HG03066 (cell line): ENCODE results near the gene FIGNL2.
"Not testable (repeated sequence)": the region's sequence is repeated elsewhere in the genome, so short reads cannot be mapped to it uniquely, and the experiment has no call there.

Experiments
- ATAC-seq: cut with Tn5 transposase; IDR thresholded peaks from one replicate; pipeline ENCODE4 v1.9.1; 2021; ENCODE audit warnings: low read depth; ENCODE audit not compliant: unreplicated experiment

The FIGNL2 gene

GRCh38 chr12:51848326-51848727, at the start of gene FIGNL2:
Gene FIGNL2, minus strand, starts transcription at chr12:51848718. Its CDS starts 26,305 bp downstream, at chr12:51822413.
- no peak for ATAC-seq

GRCh38 chr12:51897181-51897580, 48.7 kb upstream of the FIGNL2 start:
- ATAC-seq, result no peak

- ATAC-seq, result no peak
Observed at GRCh38 chr12:51896236-51896635, 47.7 kb upstream of the FIGNL2 start.

GRCh38 chr12:51895378-51896135, 47.0 kb upstream of the FIGNL2 start:
- no peak for ATAC-seq

- no peak for ATAC-seq
Observed at GRCh38 chr12:51893786-51894185, 45.3 kb upstream of the FIGNL2 start.

GRCh38 chr12:51891843-51892242, 43.3 kb upstream of the FIGNL2 start:
- ATAC-seq, result no peak

GRCh38 chr12:51890511-51891171, 42.1 kb upstream of the FIGNL2 start:
- no peak for ATAC-seq

- ATAC-seq, result no peak
Observed at GRCh38 chr12:51890133-51890464, 41.6 kb upstream of the FIGNL2 start.

- ATAC-seq, result no peak
Observed at GRCh38 chr12:51889216-51890132, 41.0 kb upstream of the FIGNL2 start.

GRCh38 chr12:51888316-51889215, 40.0 kb upstream of the FIGNL2 start:
- no peak for ATAC-seq

- ATAC-seq, result no peak
Observed at GRCh38 chr12:51887476-51888315, 39.2 kb upstream of the FIGNL2 start, which contains the start of gene ANKRD33. Gene ANKRD33, plus strand, starts transcription at chr12:51888103. Its CDS starts 84 bp downstream, at chr12:51888187.

GRCh38 chr12:51886021-51886710, 37.6 kb upstream of the FIGNL2 start:
- no peak for ATAC-seq

GRCh38 chr12:51885294-51886020, 36.9 kb upstream of the FIGNL2 start:
- ATAC-seq, result not testable (repeated sequence)

GRCh38 chr12:51884676-51885229, 36.2 kb upstream of the FIGNL2 start:
- no peak for ATAC-seq

GRCh38 chr12:51883998-51884675, 35.6 kb upstream of the FIGNL2 start:
- no peak for ATAC-seq

GRCh38 chr12:51883295-51883694, 34.8 kb upstream of the FIGNL2 start:
- ATAC-seq, result no peak

GRCh38 chr12:51879102-51879501, 30.6 kb upstream of the FIGNL2 start:
- no peak for ATAC-seq
